ENCODE results near the gene RABEPK. TPM values are rescaled to one million over a fixed set of nuclear protein-coding genes. Genes with fewer than 3 reads are reported as not detected.
"Not testable (repeated sequence)": the region's sequence is repeated elsewhere in the genome, so short reads cannot be mapped to it uniquely, and the experiment has no call there.

The RABEPK gene
- total RNA-seq, 4 donors from 2014 or later: 5.2 to 8.7 (median 8.6) TPM; not detected in 1

DNA sequence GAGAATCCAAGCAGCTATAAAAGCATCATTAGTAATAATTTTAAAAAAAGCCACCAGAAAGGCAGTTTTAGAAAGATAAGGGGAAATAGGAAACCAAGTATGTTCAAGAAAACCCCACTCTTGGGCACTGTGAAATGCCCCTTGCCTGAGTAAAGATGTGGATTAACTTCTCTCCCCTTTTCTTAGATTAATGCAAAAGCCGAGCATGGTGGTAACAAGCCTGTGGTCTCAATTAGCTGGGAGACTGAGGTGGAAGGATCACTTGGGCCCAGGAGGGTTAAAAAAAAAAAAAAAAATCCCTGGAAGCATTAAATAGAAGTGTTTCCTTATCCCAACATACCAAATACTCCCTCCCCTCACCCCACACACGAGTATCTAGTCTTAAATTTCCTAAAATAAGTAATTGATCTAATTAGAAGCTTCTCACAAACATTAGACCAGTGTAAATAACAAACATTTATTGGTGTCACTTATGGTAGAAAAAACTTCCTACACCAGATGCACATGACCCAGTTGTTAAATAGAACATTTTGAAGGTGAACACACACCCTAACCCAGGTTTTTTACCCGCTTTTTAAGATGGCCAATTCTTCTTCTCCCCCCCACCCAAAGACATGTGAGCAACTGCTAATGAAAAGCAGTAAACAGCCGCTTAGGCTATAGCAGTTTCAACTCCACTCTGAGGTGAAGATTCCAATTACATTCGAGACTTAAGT, 35.6 kb downstream of the RABEPK start:
- Histone ChIP-seq H3K27me3 (no peaks in the 10 kb centered on the region), H3K9me3 (no peaks in the 10 kb centered on the region), H3K36me3 (peaks cover 0 to 41% (median 18%) of the 10 kb centered on the region in 4 donors), H3K27ac (peak overlapping the region in 1 of 4 donors; percentile 6), H3K4me3 (no peak overlapping the region), H3K4me1 (peaks cover 22 to 57% (median 46%) of the 10 kb centered on the region in 4 donors)
- TF ChIP-seq POLR2AphosphoS5 (IDR thresholded peaks at IDR 0.05) (no peak), POLR2A (IDR thresholded peaks at IDR 0.05) (peak; percentile 12), EP300 (IDR thresholded peaks at IDR 0.05; ENCODE audit: low read depth) (no peak)
- WGBS, 2 donors (ENCODE audit: low coverage in 1 of 2): 59 to 61% methylated on average over 5 of the region's 5 CpGs
- intact Hi-C loops (cut with DNase I; ENCODE audit: low total_unique reads) (no loop called here), in situ Hi-C loops (cut with MboI; ENCODE audit: low pct_ligation_motif_present in 1 of 4, low pct_unique_long_range_greater_than_20kb in 1 of 4, low sequenced_read_pairs in 3 of 4) (no loop called here)
- no peak for DNase-seq

DNA sequence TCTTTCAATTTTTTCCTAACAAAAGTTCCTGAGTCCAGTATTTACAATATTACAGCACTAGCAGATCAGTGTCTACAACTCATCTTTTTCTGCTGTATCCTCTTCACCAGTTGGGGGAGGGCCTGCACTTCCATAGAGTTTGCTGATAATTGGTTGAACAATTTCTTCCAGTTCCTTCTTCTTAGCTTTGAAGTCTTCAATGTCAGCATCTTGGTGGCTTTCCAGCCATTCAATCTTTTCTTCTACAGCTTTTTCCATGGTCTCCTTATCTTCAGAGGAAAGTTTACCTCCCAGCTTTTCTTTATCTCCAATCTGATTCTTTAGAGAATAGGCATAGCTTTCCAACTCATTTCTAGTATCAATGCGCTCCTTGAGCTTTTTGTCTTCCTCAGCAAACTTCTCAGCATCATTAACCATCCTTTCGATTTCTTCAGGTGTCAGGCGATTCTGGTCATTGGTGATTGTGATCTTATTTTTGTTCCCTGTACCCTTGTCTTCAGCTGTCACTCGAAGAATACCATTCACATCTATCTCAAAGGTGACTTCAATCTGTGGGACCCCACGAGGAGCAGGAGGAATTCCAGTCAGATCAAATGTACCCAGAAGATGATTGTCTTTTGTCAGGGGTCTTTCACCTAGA, 36.3 kb downstream of the RABEPK start:
- H3K4me3 ChIP-seq; in situ Hi-C loops (cut with MboI; ENCODE audit: low pct_ligation_motif_present in 1 of 4, low pct_unique_long_range_greater_than_20kb in 1 of 4, low sequenced_read_pairs in 3 of 4); H3K9me3 ChIP-seq; H3K27me3 ChIP-seq; intact Hi-C loops (cut with DNase I; ENCODE audit: low total_unique reads); DNase-seq: not testable (repeated sequence)
- Histone ChIP-seq H3K27ac (peak overlapping the region in 1 of 4 donors; percentile 6), H3K36me3 (peaks cover 0 to 41% (median 18%) of the 10 kb centered on the region in 4 donors), H3K4me1 (peaks cover 22 to 57% (median 46%) of the 10 kb centered on the region in 4 donors)
- 74 to 93% methylated on average over 2 to 5 of the region's 5 CpGs for WGBS, 2 donors (ENCODE audit: low coverage in 1 of 2)

DNA sequence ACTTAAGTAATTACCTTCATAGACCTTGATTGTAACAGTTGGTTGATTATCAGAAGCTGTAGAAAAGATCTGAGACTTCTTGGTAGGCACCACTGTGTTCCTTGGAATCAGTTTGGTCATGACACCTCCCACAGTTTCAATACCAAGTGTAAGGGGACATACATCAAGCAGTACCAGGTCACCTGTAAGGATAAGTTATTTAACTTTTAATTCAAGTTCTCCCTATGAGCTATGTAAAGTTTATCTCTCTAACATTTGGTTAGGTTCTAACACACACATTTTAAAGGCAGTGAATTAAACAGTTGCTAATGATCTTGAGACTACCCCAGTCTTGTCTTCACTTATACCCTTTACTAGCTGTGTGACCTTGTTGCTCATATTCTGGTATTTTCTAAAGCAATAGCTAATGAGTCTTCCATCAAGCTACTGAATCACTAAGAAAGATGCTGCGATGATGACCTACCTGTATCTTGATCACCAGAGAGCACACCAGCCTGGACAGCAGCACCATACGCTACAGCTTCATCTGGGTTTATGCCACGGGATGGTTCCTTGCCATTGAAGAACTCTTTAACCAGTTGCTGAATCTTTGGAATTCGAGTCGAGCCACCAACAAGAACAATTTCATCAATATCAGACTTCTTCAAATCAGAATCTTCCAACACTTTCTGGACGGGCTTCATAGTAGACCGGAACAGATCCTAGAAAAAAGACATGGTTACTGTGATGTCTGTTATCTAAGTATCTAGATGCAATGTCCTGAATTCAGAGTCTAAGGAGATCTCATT, 38.0 kb downstream of the RABEPK start:
- in situ Hi-C loops (cut with MboI; ENCODE audit: low pct_ligation_motif_present in 1 of 4, low pct_unique_long_range_greater_than_20kb in 1 of 4, low sequenced_read_pairs in 3 of 4): no loop called here
- no peaks in the 10 kb centered on the region for H3K9me3 ChIP-seq
- no peaks in the 10 kb centered on the region for H3K27me3 ChIP-seq
- H3K4me3 ChIP-seq: peak overlapping the region in 2 of 4 donors; percentile 3 to 85
- peaks cover 0 to 41% (median 18%) of the 10 kb centered on the region in 4 donors for H3K36me3 ChIP-seq
- no peak for DNase-seq
- no peak overlapping the region for H3K27ac ChIP-seq
- TF ChIP-seq POLR2AphosphoS5 (IDR thresholded peaks at IDR 0.05) (no peak), POLR2A (IDR thresholded peaks at IDR 0.05) (no peak), EP300 (IDR thresholded peaks at IDR 0.05; ENCODE audit: low read depth) (no peak)
- TF ChIP-seq, protein P1, sequence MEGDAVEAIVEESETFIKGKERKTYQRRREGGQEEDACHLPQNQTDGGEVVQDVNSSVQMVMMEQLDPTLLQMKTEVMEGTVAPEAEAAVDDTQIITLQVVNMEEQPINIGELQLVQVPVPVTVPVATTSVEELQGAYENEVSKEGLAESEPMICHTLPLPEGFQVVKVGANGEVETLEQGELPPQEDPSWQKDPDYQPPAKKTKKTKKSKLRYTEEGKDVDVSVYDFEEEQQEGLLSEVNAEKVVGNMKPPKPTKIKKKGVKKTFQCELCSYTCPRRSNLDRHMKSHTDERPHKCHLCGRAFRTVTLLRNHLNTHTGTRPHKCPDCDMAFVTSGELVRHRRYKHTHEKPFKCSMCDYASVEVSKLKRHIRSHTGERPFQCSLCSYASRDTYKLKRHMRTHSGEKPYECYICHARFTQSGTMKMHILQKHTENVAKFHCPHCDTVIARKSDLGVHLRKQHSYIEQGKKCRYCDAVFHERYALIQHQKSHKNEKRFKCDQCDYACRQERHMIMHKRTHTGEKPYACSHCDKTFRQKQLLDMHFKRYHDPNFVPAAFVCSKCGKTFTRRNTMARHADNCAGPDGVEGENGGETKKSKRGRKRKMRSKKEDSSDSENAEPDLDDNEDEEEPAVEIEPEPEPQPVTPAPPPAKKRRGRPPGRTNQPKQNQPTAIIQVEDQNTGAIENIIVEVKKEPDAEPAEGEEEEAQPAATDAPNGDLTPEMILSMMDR (IDR thresholded peaks at IDR 0.05): no peak
- 84% methylated on average over 7 of the region's 7 CpGs; no CpG with 5 or more reads in 1 of the 2 donors for WGBS, 2 donors (ENCODE audit: low coverage in 1 of 2)
- peaks cover 22 to 64% (median 51%) of the 10 kb centered on the region in 4 donors for H3K4me1 ChIP-seq
- intact Hi-C loops (cut with DNase I; ENCODE audit: low total_unique reads): no loop called here

DNA sequence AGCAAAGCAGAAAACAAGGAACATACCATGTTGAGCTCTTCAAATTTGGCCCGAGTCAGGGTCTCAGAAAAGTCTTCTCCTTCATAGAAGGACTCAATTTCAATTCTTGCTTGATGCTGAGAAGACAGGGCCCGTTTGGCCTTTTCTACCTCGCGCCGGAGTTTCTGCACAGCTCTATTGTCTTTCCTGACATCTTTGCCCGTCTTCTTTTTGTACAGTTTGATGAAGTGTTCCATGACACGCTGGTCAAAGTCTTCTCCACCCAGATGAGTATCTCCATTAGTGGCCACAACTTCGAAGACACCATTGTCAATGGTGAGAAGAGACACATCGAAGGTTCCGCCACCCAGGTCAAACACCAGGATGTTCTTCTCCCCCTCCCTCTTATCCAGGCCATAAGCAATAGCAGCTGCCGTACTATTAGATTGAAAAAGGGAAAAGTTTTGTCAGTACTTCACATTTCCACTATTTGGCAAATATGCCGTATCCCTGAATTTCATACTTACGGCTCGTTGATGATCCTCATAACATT, 38.6 kb downstream of the RABEPK start:
- Histone ChIP-seq H3K4me1 (peaks cover 22 to 64% (median 51%) of the 10 kb centered on the region in 4 donors), H3K36me3 (peaks cover 0 to 41% (median 18%) of the 10 kb centered on the region in 4 donors), H3K27ac (no peak overlapping the region), H3K27me3 (no peaks in the 10 kb centered on the region), H3K4me3 (peak overlapping the region in 3 of 4 donors; percentile 76 to 85 (median 78)), H3K9me3 (no peaks in the 10 kb centered on the region)
- no peak for DNase-seq
- TF ChIP-seq, protein P1 (IDR thresholded peaks at IDR 0.05): no peak
- 77 to 86% methylated on average over 4 to 14 of the region's 14 CpGs for WGBS, 2 donors (ENCODE audit: low coverage in 1 of 2)
- intact Hi-C loops (cut with DNase I; ENCODE audit: low total_unique reads) (no loop called here), in situ Hi-C loops (cut with MboI; ENCODE audit: low pct_ligation_motif_present in 1 of 4, low pct_unique_long_range_greater_than_20kb in 1 of 4, low sequenced_read_pairs in 3 of 4) (no loop called here)

Data from transverse colon (tissue), 4 donors.